ENCODE measurements around the gene LXN. TPM values are rescaled to one million over a fixed set of nuclear protein-coding genes. Genes with fewer than 3 reads are reported as not detected.
A peak's percentile ranks its signal among the peaks of the same experiment; 100 is the strongest.

Gene LXN
- 10 to 100 TPM; 12.5 to 13.9 TPM for total RNA-seq

- Mint-ChIP-seq H3K4me3 (peak within 1 kb of the TSS; percentile 85), H3K9me3 (ENCODE audit: low read depth) (no peaks in the 10 kb centered on the region), H3K36me3 (ENCODE audit: low read depth) (peaks cover 29% of the 10 kb centered on the region), H3K27me3 (no peaks in the 10 kb centered on the region), H3K4me1 (peaks cover 18% of the 10 kb centered on the region), H3K27ac (peak within 1 kb of the TSS; percentile 91)
- peak; percentile 92 for DNase-seq
- peak; percentile 100 for ATAC-seq
- CTCF ChIA-PET: interaction anchor here (0.6 to 5.4 kb wide), 11 partner anchors 10 to 138 kb away, joined by 3 to 33 read pairs (median 3); partner anchors contain the start of gene GFM1
- intact Hi-C loops (cut with DNase I, micrococcal nuclease): loop anchor here (1.0 to 5.0 kb wide), 6 partner anchors 13 to 130 kb away; partner anchors contain the start of genes GFM1 (in 2 of the 2) and MFSD1 (in 1 of the 2)
- POLR2A ChIA-PET: interaction anchor here (1.0 kb wide), 1 partner anchor 13 kb away, joined by 3 read pairs; no protein-coding TSS in a partner anchor
Measured at GRCh38 chr3:158672215-158673176, at the start of gene LXN. TSS of gene LXN (minus strand) at chr3:158672648. CDS start at chr3:158672478, 170 bp downstream.

DNA sequence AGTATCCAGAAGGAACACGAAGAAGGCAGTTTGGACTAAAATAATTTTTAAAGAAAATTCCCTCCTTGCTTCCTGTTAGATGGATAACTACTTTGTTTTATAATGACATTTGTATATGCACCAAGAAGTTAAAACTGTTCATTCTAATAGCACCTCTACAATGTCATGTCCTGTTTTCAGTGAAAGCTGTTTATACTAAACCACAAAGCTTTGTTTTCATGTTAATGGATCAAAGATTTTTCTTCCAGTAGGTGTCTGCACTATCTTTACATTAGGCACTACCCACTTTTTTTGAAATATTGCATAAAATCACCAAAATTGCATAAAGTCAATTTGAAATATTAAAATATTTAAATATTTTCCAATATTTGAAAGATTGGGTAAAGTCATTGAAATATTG, 49.7 kb upstream of the LXN start:
- CTCF ChIA-PET: interaction anchor here (0.6 to 2.1 kb wide), 2 partner anchors 70 to 81 kb away, joined by 3 to 11 read pairs; no protein-coding TSS in a partner anchor
- no peak for ATAC-seq

DNA sequence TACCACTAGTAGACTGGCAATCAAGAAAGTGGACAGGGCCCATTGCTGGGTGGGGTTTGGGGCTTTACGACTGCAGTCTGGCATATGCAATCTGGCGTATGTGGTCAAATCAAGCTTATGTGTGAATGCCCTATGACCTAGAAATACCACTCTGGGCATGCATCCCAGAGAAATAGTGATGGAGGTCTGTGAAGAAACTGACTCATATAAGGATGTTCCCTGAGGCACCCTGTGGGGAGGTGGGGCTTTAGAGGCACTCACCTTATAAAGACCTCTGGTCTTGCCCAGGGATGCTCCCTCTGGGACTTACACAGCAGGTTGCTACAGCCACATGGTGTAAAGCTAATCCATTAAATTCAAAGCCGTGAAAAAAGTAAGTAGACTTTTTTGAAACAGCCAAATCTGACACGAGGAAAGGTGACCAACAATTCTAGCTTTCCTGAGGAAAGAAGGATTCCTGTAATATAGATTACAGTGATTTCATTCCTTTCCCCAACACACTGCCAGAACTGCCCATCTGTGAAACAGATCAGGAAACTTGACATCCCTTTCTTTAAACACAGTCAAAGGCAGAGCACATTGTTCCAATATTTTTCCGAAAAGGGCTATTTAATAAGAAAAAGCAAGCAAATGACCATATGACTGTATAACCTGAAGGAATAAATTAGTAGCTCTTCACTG, 46.2 kb upstream of the LXN start:
- POLR2A ChIA-PET: no interaction called here
- Mint-ChIP-seq H3K9me3 (ENCODE audit: low read depth) (no peaks in the 10 kb centered on the region), H3K27ac (no peak overlapping the region), H3K4me3 (no peak overlapping the region), H3K4me1 (peaks cover 34% of the 10 kb centered on the region), H3K27me3 (no peaks in the 10 kb centered on the region), H3K36me3 (ENCODE audit: low read depth) (peaks cover 33% of the 10 kb centered on the region)
- CTCF ChIA-PET: interaction anchor here (0.6 to 0.7 kb wide), 2 partner anchors 9 to 73 kb away, joined by 3 to 4 read pairs; no protein-coding TSS in a partner anchor
- ATAC-seq: no peak
- no peak for DNase-seq
- intact Hi-C loops (cut with DNase I, micrococcal nuclease): no loop called here

More for the DNA sequence above, 49.7 kb upstream of the LXN start:
- H3K9me3 Mint-ChIP-seq (ENCODE audit: low read depth): no peaks in the 10 kb centered on the region
- POLR2A ChIA-PET: no interaction called here
- H3K27me3 Mint-ChIP-seq: no peaks in the 10 kb centered on the region
- H3K4me3 Mint-ChIP-seq: no peak overlapping the region
- H3K27ac Mint-ChIP-seq: no peak overlapping the region
- DNase-seq: no peak
- intact Hi-C loops (cut with DNase I, micrococcal nuclease): no loop called here
- H3K4me1 Mint-ChIP-seq: peaks cover 34% of the 10 kb centered on the region
- H3K36me3 Mint-ChIP-seq (ENCODE audit: low read depth): peaks cover 29% of the 10 kb centered on the region

- peaks cover 34% of the 10 kb centered on the region for H3K36me3 Mint-ChIP-seq (ENCODE audit: low read depth)
- no peak overlapping the region for H3K27ac Mint-ChIP-seq
- no peaks in the 10 kb centered on the region for H3K27me3 Mint-ChIP-seq
- H3K9me3 Mint-ChIP-seq (ENCODE audit: low read depth): no peaks in the 10 kb centered on the region
- DNase-seq: no peak
- H3K4me3 Mint-ChIP-seq: no peak overlapping the region
- ChIA-PET POLR2A (interaction anchor here (0.7 kb wide), 1 partner anchor 73 kb away, joined by 5 read pairs; the partner anchor contains the start of gene GFM1), CTCF (interaction anchor here (0.5 to 1.3 kb wide), 3 partner anchors 10 to 63 kb away, joined by 3 to 5 read pairs (median 3); no protein-coding TSS in a partner anchor)
- ATAC-seq: no peak
- H3K4me1 Mint-ChIP-seq: peaks cover 35% of the 10 kb centered on the region
- intact Hi-C loops (cut with DNase I, micrococcal nuclease): no loop called here
Measured at GRCh38 chr3:158717576-158717975, 45.1 kb upstream of the LXN start.

DNA sequence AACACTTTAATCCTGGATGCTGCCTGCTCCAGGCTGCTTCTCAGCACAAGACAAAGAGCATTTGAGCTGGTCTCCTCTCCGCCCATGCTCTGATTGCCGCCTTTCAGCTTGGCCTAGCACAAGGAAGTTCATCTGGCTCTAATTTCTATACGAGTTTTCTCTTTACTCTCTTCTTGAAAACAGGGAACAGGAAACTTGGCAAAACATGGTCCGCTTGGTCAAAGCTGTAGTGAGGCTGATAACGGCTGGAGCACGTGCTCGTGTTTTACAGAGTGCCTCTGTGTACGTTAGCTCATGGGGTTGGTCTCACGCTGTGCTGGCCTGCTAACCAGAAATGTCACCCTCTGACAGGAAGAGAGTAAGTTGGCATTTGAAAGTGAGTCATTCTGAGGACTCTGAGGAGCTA, 40.6 kb upstream of the LXN start:
- intact Hi-C loops (cut with DNase I, micrococcal nuclease): no loop called here
- DNase-seq (peak; percentile 24), ATAC-seq (peak; percentile 69)
- no peak overlapping the region for H3K4me3 Mint-ChIP-seq
- peaks cover 30% of the 10 kb centered on the region for H3K4me1 Mint-ChIP-seq
- peaks cover 44% of the 10 kb centered on the region for H3K36me3 Mint-ChIP-seq (ENCODE audit: low read depth)
- H3K9me3 Mint-ChIP-seq (ENCODE audit: low read depth): no peaks in the 10 kb centered on the region
- CTCF ChIA-PET: interaction anchor here (0.7 to 1.4 kb wide), 9 partner anchors 10 to 88 kb away, joined by 3 to 6 read pairs (median 3); partner anchors contain the start of genes LXN and MFSD1
- peak overlapping the region; percentile 16 for H3K27ac Mint-ChIP-seq
- POLR2A ChIA-PET: interaction anchor here (0.6 to 1.2 kb wide), 2 partner anchors 10 to 15 kb away, joined by 3 read pairs; no protein-coding TSS in a partner anchor
- no peaks in the 10 kb centered on the region for H3K27me3 Mint-ChIP-seq

DNA sequence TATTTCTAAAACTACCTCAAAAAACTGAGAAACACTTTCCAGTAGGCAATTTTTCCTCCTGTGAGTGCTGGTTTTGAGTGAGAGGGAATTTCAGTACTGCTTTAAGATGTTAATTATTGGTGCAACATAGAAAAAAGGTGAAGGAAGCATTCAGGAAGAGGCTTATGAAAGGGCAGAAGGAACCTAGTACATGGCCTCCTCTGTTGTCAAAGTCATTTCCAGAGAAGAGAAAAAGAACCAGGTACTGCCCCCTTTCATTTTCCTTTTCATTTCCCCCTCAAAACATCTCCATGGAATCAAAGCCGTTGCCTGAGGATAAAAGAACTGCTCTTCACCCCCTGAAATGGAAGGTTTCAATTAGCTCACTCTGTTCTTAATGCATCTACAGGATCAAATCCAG, 40.0 kb upstream of the LXN start:
- intact Hi-C loops (cut with DNase I, micrococcal nuclease): no loop called here
- POLR2A ChIA-PET: no interaction called here
- Mint-ChIP-seq H3K36me3 (ENCODE audit: low read depth) (peaks cover 50% of the 10 kb centered on the region), H3K9me3 (ENCODE audit: low read depth) (no peaks in the 10 kb centered on the region), H3K27me3 (no peaks in the 10 kb centered on the region), H3K4me3 (no peak overlapping the region), H3K27ac (peak overlapping the region; percentile 16), H3K4me1 (peaks cover 30% of the 10 kb centered on the region)
- no peak for DNase-seq
- ATAC-seq: no peak
- CTCF ChIA-PET: interaction anchor here (0.7 to 1.3 kb wide), 5 partner anchors 10 to 89 kb away, joined by 3 to 6 read pairs (median 4); partner anchors contain the start of gene MFSD1

DNA sequence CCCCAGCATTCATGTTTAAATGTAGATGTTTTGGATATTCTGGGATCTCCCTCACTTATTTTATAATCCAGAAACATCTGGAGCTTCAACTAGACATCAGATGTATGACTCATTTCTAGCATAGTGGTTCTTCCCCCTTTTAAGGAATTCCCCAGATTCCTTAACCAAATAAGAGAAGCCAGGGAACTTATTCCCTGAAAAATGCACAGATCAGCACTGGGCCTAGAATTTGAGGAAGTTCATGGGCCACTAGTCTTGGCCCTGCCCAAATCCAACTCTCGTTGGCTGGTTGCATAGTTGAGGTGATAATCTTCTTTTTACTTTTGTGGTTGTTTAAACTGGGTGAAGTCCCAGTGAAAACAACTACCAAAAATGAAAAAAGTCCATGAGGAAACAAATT, 39.4 kb upstream of the LXN start:
- no peaks in the 10 kb centered on the region for H3K27me3 Mint-ChIP-seq
- ATAC-seq (peak; percentile 36), DNase-seq (no peak)
- ChIA-PET CTCF (interaction anchor here (0.7 to 1.5 kb wide), 3 partner anchors 11 to 83 kb away, joined by 4 read pairs; no protein-coding TSS in a partner anchor), POLR2A (no interaction called here)
- no peak overlapping the region for H3K4me3 Mint-ChIP-seq
- peaks cover 52% of the 10 kb centered on the region for H3K36me3 Mint-ChIP-seq (ENCODE audit: low read depth)
- peaks cover 30% of the 10 kb centered on the region for H3K4me1 Mint-ChIP-seq
- peak overlapping the region; percentile 35 for H3K27ac Mint-ChIP-seq
- H3K9me3 Mint-ChIP-seq (ENCODE audit: low read depth): no peaks in the 10 kb centered on the region
- intact Hi-C loops (cut with DNase I, micrococcal nuclease): no loop called here

DNA sequence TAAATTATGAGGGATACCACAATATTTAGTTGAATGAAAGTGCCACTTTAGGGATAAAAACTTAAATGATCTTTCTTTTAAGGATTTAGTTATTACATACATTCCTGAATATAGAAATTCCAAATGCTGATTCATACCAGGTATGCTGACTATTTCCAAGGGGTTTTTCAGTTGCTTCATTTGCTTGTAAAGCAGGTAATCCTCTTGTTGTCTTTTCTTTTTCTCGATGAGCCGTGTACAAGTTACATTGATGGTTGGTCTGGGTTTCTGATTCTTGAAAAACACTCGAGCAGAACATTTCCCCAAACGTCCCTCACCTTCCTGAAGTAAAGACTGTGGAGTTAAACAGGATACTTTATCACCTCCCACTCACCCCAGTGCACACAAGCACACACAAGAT, 38.2 kb upstream of the LXN start:
- DNase-seq: no peak
- intact Hi-C loops (cut with DNase I, micrococcal nuclease): no loop called here

DNA sequence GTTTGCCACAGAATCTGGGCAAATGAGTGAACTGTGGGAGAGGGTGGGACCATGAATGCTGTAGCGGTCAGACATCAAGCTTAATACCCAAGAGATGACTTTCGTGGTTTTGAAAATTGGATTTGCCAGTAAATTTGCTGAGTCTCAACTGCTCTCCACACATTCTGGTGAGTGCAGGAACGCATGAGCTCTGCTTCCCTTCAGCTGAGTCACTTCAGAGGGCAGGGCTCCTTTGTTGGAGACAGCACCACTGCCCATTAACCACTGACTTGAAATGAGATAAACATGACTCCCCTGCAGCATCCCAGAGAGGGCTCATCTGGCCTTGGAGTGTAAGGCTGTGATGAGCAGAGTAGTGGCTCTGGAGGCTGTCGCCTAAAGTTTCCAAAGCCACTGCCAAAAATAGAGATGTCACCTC, 37.2 kb upstream of the LXN start:
- no peak for ATAC-seq
- intact Hi-C loops (cut with DNase I, micrococcal nuclease): no loop called here
- ChIA-PET POLR2A (interaction anchor here (0.6 kb wide), 1 partner anchor 1535 kb away, joined by 3 read pairs; no protein-coding TSS in a partner anchor), CTCF (interaction anchor here (0.7 kb wide), 1 partner anchor 65 kb away, joined by 3 read pairs; no protein-coding TSS in a partner anchor)
- peaks cover 30% of the 10 kb centered on the region for H3K4me1 Mint-ChIP-seq
- H3K4me3 Mint-ChIP-seq: no peak overlapping the region
- no peaks in the 10 kb centered on the region for H3K9me3 Mint-ChIP-seq (ENCODE audit: low read depth)
- H3K27ac Mint-ChIP-seq: no peak overlapping the region
- H3K27me3 Mint-ChIP-seq: no peaks in the 10 kb centered on the region
- peaks cover 65% of the 10 kb centered on the region for H3K36me3 Mint-ChIP-seq (ENCODE audit: low read depth)
- DNase-seq: no peak

More for the DNA sequence above, 38.2 kb upstream of the LXN start:
- ATAC-seq: no peak
- Mint-ChIP-seq H3K36me3 (ENCODE audit: low read depth) (peaks cover 60% of the 10 kb centered on the region), H3K27me3 (no peaks in the 10 kb centered on the region), H3K27ac (peak overlapping the region; percentile 70), H3K9me3 (ENCODE audit: low read depth) (no peaks in the 10 kb centered on the region), H3K4me1 (peaks cover 30% of the 10 kb centered on the region), H3K4me3 (no peak overlapping the region)
- POLR2A ChIA-PET: no interaction called here
- CTCF ChIA-PET: interaction anchor here (0.7 to 1.5 kb wide), 2 partner anchors 18 to 73 kb away, joined by 3 to 4 read pairs; no protein-coding TSS in a partner anchor

DNA sequence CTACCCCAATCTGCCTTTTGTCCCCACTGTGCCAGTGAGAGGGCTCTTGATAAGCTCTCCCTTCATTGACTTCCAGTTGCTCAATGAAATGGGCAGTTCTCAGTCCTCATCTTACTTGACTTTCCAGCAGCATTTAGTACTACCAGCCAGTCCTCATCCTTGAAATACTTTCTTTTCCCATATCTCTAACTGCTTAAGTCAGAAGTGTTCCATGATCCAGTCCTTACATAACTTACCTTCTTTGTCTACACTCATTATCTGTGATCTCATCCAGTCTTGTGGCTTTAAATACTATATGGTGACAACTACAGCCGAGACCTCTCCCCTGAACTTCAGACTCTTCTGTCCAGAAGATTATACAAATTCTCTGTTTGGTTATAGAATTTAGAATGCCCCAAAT, 31.1 kb upstream of the LXN start:
- CTCF ChIA-PET: interaction anchor here (0.7 to 2.6 kb wide), 3 partner anchors 9 to 24 kb away, joined by 3 to 10 read pairs (median 3); no protein-coding TSS in a partner anchor
- H3K9me3 Mint-ChIP-seq (ENCODE audit: low read depth): no peaks in the 10 kb centered on the region
- ATAC-seq: no peak
- peaks cover 49% of the 10 kb centered on the region for H3K36me3 Mint-ChIP-seq (ENCODE audit: low read depth)
- POLR2A ChIA-PET: no interaction called here
- no peaks in the 10 kb centered on the region for H3K27me3 Mint-ChIP-seq
- H3K4me1 Mint-ChIP-seq: peaks cover 2% of the 10 kb centered on the region
- H3K27ac Mint-ChIP-seq: no peak overlapping the region
- intact Hi-C loops (cut with DNase I, micrococcal nuclease): no loop called here
- no peak for DNase-seq
- no peak overlapping the region for H3K4me3 Mint-ChIP-seq

Measured in activated CD4-positive, alpha-beta T cell treated with anti-CD3 and anti-CD28 coated beads for 36 hours (primary cell).